ENCODE data around the gene CLK3.
"Not testable (repeated sequence)": the region's sequence is repeated elsewhere in the genome, so short reads cannot be mapped to it uniquely, and the experiment has no call there.

Gene CLK3

DNA sequence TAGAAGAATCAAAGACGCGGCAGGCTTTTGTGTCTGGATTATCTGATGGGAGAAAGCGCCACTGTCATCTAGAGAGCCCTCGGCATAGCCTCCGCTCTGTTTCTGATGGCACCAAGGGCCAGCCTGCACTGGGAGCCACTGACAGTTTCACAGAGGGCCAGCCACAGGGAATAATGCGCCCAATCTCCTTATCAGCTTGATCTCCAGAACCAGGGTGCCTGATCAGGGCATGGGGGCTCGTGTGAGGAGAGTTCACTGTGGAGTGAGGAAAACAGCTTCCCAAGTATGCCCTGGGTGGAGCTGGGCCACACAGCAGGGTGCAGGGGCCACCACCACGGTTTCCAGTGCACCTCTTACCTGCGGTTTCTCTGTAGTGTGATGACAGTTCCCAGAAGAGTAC is 29.8 kb upstream of the CLK3 start:
- no peak for TF ChIP-seq TAF1 (IDR thresholded peaks at IDR 0.05; ENCODE audit: borderline replicate concordance, low read depth, low read length)
- TF ChIP-seq POLR2AphosphoS5 (IDR thresholded peaks at IDR 0.05; ENCODE audit: low read depth, low read length), result no peak
- TF ChIP-seq POLR2A (IDR thresholded peaks at IDR 0.05; ENCODE audit: low read depth, low read length), result no peak
- FAIRE-seq, result no peak
- DNase-seq (ENCODE audit: insufficient read length), result no peak

DNA sequence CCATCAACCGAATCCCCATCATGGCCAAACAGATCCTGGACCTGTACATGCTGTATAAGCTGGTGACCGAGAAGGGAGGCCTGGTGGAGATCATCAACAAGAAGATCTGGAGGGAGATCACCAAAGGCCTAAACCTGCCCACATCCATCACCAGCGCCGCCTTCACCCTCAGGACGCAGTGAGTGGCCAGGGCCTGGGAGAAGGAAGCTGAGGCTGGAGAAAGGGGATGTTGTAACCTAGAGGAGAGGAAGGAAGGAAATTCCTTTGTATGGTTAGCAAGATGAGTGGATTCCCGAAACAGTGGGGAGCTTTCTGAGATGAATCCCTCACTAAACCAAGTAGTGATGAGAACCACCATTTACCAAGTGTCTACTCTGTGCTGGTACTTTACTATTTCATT is 25.8 kb upstream of the CLK3 start:
- FAIRE-seq (no peak), DNase-seq (ENCODE audit: insufficient read length) (no peak)
- TF ChIP-seq POLR2AphosphoS5 (IDR thresholded peaks at IDR 0.05; ENCODE audit: low read depth, low read length) (no peak), TAF1 (IDR thresholded peaks at IDR 0.05; ENCODE audit: borderline replicate concordance, low read depth, low read length) (no peak), POLR2A (IDR thresholded peaks at IDR 0.05; ENCODE audit: low read depth, low read length) (no peak)

DNA sequence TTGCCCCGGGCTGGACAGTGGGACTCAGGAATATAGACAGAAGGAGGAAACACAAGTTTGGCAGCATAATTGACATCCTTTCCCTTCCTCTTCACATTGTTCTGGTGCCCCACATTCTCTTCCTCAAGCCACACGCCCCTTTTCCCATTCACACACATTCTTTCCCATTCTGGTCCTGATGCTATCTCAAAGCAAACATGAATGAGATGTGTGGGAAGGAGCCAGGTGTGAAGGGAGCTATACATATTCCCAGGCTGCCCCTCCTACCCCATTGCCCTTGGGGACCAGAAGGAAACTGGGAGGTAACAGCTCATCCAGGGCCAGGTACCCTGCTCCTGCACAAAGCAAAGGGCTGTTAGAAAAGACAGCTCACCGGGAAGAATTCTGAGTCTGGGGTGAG is 23.4 kb upstream of the CLK3 start:
- DNase-seq (ENCODE audit: insufficient read length) (no peak), FAIRE-seq (no peak)
- TF ChIP-seq TAF1 (IDR thresholded peaks at IDR 0.05; ENCODE audit: borderline replicate concordance, low read depth, low read length), result no peak
- no peak for TF ChIP-seq POLR2A (IDR thresholded peaks at IDR 0.05; ENCODE audit: low read depth, low read length)
- no peak for TF ChIP-seq POLR2AphosphoS5 (IDR thresholded peaks at IDR 0.05; ENCODE audit: low read depth, low read length)

DNA sequence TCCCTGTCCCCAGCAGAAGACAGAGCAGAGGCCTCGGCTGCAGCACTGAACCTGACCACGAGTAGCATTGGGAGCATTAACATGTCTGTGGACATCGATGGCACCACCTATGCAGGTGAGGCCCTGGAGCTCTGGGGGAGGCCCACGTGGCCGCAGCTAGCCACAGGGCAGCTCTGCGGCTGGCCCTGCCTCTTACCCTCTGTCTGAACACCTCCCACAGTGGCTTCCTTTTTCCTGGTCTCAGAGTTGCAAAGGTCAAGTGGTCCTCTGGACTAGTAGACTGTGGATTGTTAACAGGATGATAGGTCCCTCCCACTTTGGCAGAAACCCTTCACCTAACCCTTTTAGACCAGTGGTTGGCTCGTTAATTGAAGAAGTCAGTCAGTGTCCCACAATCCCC is 22.5 kb upstream of the CLK3 start:
- TF ChIP-seq POLR2A (IDR thresholded peaks at IDR 0.05; ENCODE audit: low read depth, low read length) (no peak), TAF1 (IDR thresholded peaks at IDR 0.05; ENCODE audit: borderline replicate concordance, low read depth, low read length) (no peak), POLR2AphosphoS5 (IDR thresholded peaks at IDR 0.05; ENCODE audit: low read depth, low read length) (no peak; the same call in 1 of the 2 replicates)
- no peak for DNase-seq (ENCODE audit: insufficient read length)
- no peak for FAIRE-seq

DNA sequence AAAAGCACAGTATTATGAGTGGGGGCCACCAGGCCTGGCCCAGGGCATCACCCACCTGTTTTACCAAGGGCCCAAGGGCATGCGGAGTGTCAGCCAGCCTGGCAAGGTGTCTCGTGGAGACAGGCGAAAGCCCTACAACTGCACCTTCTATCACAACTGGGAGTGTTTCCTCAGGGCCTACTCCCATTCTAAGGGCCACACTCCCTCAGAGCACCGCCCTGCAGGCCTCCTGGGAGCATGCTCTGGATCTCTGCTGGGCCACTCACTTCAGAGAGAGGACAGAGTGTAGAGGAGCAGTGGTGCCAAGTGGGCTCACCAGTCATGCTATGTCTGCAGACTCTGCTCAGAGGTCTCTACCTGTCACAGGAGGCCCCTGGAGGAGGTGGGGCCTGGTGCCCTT is 21.2 kb upstream of the CLK3 start:
- FAIRE-seq (no peak), DNase-seq (ENCODE audit: insufficient read length) (no peak)
- TF ChIP-seq POLR2A (IDR thresholded peaks at IDR 0.05; ENCODE audit: low read depth, low read length) (no peak), TAF1 (IDR thresholded peaks at IDR 0.05; ENCODE audit: borderline replicate concordance, low read depth, low read length) (no peak), POLR2AphosphoS5 (IDR thresholded peaks at IDR 0.05; ENCODE audit: low read depth, low read length) (no peak)

DNA sequence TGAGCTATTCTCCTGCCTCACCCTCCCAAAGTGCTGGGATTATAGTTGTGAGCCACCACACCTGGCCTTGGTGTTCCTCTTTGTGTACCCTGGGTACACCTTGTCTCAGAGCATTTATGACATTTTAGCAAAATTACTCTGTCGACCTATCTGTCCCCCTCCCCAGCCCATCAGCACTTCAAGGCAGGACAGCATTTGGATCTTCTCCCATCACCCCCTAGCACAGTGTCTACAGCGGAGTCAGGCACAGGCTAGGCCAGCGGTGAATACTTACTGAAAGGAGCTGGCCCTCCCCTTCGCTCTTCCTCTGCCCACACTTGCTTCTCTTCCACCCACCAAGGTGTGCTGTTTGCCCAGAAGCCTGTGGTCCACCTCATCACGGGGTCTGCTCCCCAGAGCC is 20.4 kb upstream of the CLK3 start:
- FAIRE-seq (no peak), DNase-seq (ENCODE audit: insufficient read length) (no peak)
- TF ChIP-seq TAF1 (IDR thresholded peaks at IDR 0.05; ENCODE audit: borderline replicate concordance, low read depth, low read length), result no peak
- no peak for TF ChIP-seq POLR2A (IDR thresholded peaks at IDR 0.05; ENCODE audit: low read depth, low read length)
- no peak for TF ChIP-seq POLR2AphosphoS5 (IDR thresholded peaks at IDR 0.05; ENCODE audit: low read depth, low read length)

DNA sequence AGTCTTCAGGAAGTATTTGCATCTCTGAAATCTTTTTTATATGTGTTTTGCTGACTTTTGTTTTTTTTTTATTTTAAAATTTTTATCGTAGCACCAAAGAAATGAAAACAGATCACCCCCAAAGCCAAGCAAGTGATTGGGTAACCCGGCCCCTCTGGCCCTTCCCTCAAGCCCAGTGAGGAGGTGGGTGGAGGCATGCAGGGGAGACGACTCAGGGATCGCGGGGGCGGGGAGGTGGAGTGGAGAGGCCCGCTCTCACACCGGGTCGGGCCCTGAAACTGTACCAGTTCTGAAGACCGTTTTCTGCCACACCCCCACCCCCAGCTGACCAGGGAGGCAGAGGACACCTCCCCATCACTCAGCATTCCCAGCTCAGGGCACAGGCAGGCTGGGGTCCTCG is 18.9 kb upstream of the CLK3 start:
- not testable (repeated sequence) for FAIRE-seq; DNase-seq (ENCODE audit: insufficient read length)

DNA sequence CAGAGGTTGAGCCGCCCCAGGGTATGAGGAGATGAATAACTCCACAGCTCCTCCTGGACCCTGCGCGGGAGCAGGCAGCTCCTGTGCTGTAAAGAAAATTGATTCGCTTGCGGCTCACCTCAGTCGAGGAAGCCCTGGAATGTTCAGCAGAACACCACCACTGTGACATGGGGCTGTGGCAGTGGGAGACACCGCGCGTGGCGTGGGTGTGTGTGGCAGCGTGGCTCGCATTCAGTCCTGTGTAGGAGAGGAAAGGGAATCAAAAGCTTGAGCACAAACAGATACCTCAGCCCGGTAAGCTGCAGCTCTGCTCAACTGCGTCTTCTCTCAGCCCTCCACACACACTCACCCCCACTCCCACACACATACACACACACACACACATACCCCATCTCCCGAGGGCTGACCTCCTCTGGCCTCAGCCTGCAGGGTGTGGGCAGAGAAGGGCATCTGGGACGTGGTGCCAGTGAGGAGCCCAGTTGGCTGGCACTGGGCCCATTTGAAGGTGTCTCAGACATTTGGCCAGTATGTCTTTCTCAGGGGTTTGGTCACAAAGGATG is 18.4 kb upstream of the CLK3 start:
- DNase-seq (ENCODE audit: insufficient read length); FAIRE-seq: not testable (repeated sequence)

DNA sequence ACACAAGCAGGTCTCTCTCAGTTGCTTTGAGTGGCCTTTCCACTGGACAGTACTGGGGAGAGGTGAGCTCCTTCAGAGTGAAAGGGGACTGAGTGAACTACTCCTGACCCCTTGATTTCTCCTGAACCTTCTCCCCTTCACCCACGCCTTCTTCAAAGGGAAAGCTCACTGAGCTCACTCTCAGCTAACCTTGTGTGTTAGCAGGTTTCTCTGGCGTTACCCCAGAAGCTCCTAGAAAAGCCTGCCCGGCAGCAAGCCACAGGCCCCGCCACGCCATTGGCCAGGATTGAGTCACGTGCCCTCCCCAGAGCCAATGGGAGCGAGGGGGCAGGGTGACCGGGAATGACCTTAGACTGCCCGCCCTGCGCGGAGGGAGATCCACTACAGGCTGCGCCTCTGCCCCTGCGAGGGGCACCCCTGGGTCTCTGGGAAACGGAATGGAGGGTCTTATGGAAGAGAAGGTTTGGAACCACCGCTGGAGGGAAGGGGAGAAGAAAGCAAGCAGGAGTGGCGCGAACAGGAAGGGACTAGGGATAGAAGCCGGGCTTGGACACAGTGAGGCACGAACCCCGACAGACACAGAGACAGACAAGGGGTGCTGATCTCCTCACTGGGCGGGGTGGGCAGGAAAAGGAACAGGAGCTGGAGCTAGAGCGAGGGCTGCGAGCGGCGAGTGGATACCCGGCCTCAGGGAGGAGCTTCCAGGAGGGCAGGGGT is 17.4 kb upstream of the CLK3 start:
- DNase-seq (ENCODE audit: insufficient read length), result peak; percentile 100
- no peak; the same call in 1 of the 2 replicates for TF ChIP-seq POLR2A (IDR thresholded peaks at IDR 0.05; ENCODE audit: low read depth, low read length)
- TF ChIP-seq POLR2AphosphoS5 (IDR thresholded peaks at IDR 0.05; ENCODE audit: low read depth, low read length), result peak; percentile 39; the same call in 1 of the 2 replicates
- peak; percentile 91 for FAIRE-seq

DNA sequence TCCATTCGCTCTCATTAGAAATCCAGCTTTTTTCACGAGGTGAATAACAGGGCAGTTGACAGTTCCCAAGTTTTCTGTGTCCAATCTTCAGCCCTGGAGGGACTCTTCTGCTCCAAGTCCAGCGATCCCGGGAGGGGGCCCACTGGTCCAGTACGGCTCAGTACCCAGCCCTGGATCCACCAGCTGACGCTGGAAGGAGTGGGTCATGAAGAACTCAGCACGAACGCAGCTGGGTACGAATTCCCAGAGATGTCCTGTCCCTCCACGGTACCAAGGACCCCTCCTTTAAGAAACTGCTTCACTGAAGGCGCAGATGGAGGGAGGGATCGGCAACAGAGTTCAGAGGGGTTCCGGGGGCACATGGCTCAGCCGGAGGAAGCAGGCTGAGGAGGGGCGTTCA is 16.5 kb upstream of the CLK3 start:
- no peak for FAIRE-seq
- DNase-seq (ENCODE audit: insufficient read length), result no peak
- TF ChIP-seq TAF1 (IDR thresholded peaks at IDR 0.05; ENCODE audit: borderline replicate concordance, low read depth, low read length), result no peak
- TF ChIP-seq POLR2A (IDR thresholded peaks at IDR 0.05; ENCODE audit: low read depth, low read length), result no peak
- no peak for TF ChIP-seq POLR2AphosphoS5 (IDR thresholded peaks at IDR 0.05; ENCODE audit: low read depth, low read length)

DNA sequence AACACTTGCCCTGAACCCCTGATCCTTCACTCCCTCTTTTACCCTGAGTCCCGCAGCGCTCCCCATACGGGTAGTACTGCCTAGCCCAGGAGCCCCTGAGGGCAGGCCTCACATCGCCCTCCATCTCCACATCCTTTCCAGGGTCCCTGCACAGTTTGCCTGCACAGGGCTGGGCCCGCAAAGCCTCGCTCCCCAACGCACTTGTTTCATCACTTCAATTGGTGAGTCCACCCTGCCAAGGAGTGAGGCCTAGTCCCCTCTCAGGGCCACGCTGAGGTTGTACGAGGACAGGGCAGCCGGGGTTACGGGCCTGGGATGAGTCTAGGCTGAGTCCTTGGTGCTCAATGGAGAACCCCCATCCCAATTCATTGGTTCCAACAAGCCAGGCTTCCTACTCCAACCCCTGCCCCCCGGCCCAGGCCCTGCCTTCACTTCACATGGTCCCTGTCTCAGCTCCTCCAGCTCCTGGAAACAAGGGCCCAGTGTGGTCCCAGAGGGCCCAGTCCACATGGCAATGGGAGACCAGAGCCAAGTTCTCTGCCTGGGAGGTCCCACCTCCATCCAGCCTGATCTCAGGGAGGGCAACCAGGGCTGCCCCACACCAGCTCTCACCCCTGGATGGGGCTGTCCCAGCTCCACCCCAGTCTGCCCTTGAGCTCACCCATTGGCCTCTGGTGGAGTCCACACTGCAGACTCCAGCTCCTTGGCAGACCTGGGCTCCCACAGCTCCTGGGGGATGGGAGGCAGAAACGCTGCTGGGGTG is 12.4 kb upstream of the CLK3 start:
- TF ChIP-seq POLR2AphosphoS5 (IDR thresholded peaks at IDR 0.05; ENCODE audit: low read depth, low read length) (no peak), POLR2A (IDR thresholded peaks at IDR 0.05; ENCODE audit: low read depth, low read length) (no peak), TAF1 (IDR thresholded peaks at IDR 0.05; ENCODE audit: borderline replicate concordance, low read depth, low read length) (no peak)
- DNase-seq (ENCODE audit: insufficient read length) (no peak), FAIRE-seq (no peak)
